Esophagus squamous epithelium (tissue), 4 donors: ENCODE results near the gene MDGA2.

Experiments used
- CTCF ChIP-seq, 6 experiments: fragments of 450-650 bp in 4 of 6; fragments of 200-600 bp in 2 of 6; sonication (generic) in 2 of 6; IDR thresholded peaks; one replicate each; pipeline ENCODE4 v1.5.1; 2016 to 2019; ENCODE audit warnings: antibody characterized with exemption in 6 of 6, mild to moderate bottlenecking in 4 of 6, moderate library complexity in 4 of 6
- POLR2A ChIP-seq, 4 donors: fragments of 450-650 bp; IDR thresholded peaks; one replicate each; pipeline ENCODE4 v1.6.1; 2017; ENCODE audit warnings: antibody characterized with exemption in 4 of 4, mild to moderate bottlenecking in 4 of 4, moderate library complexity in 3 of 4

DNA sequence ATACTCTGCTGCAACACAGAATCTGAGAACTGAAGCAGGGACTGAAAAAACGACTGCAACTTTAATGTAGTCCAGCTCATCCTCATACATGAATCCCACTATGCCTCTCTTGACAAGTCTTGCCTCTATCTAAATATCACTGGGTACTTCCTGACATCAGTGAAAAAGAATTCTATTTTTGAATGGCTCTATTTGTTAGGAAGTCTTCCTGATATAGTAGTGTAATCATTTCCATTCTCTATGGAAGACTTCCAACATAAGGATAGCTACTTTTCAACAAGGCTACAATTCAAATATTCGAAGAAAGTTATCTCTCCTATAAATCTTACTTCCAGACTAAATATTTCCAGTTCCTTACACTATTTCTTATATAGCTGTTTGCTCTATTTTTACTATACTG is 167.5 kb downstream of the MDGA2 start:
- TF ChIP-seq POLR2A (IDR thresholded peaks at IDR 0.05) (no peak), CTCF (IDR thresholded peaks at IDR 0.05) (no peak)
